Natural killer cell (primary cell): ENCODE results near the gene PER2. TPM values are rescaled to one million over a fixed set of nuclear protein-coding genes. Genes with fewer than 3 reads are reported as not detected.

Source experiments
- ATAC-seq, 3 donors: fragments of 150-1000 bp in 2 of 3; fragments of 200-7000 bp in 1 of 3; cut with Tn5 transposase; 1 replicate in 1 of 3; 2 replicates in 2 of 3; pipeline ENCODE4 v1.10.0; 2021; ENCODE audit warnings: mild to moderate bottlenecking in 2 of 3, moderate library complexity in 2 of 3
- DNase-seq, 2 donors: peaks; one replicate each; pipeline versions ENCODE4 v3.0.0 to v3.0.0-alpha.2; 2013 to 2021; ENCODE audit warnings: mixed read lengths in 1 of 2
- H3K27ac ChIP-seq: one replicate; pipeline ENCODE4 v1.5.1; 2013; ENCODE audit warnings: mild to moderate bottlenecking, low read length
- H3K27me3 ChIP-seq: one replicate; pipeline ENCODE4 v1.6.1; 2013; ENCODE audit warnings: low read length; ENCODE audit not compliant: control insufficient read depth, insufficient read depth
- H3K36me3 ChIP-seq: one replicate; pipeline ENCODE4 v1.6.1; 2013; ENCODE audit warnings: low read length; ENCODE audit not compliant: control insufficient read depth, insufficient read depth
- H3K4me1 ChIP-seq: one replicate; pipeline ENCODE4 v1.6.1; 2013; ENCODE audit warnings: low read length; ENCODE audit not compliant: control insufficient read depth, insufficient read depth
- H3K4me3 ChIP-seq: one replicate; pipeline ENCODE4 v1.5.1; 2013; ENCODE audit warnings: low read length
- H3K9me3 ChIP-seq: one replicate; pipeline ENCODE4 v1.6.1; 2013; ENCODE audit warnings: low read length; ENCODE audit not compliant: control insufficient read depth, insufficient read depth
- H3K27ac Mint-ChIP-seq, 2 donors: one replicate each; pipeline ENCODE4 v1.8.0; 2022; ENCODE audit warnings: mild to moderate bottlenecking in 2 of 2, mixed read lengths in 2 of 2, moderate library complexity in 1 of 2
- H3K27me3 Mint-ChIP-seq, 2 donors: one replicate each; pipeline ENCODE4 v1.8.0; 2022; ENCODE audit warnings: low read depth in 2 of 2, mixed read lengths in 2 of 2
- H3K36me3 Mint-ChIP-seq: one replicate; pipeline ENCODE4 v1.8.0; 2022; ENCODE audit warnings: mixed read lengths
- H3K4me1 Mint-ChIP-seq, 2 donors: one replicate each; pipeline ENCODE4 v1.8.0; 2022; ENCODE audit warnings: mixed read lengths in 2 of 2
- H3K4me3 Mint-ChIP-seq: one replicate; pipeline ENCODE4 v1.8.0; 2022; ENCODE audit warnings: mild to moderate bottlenecking, moderate library complexity, mixed read lengths
- H3K9me3 Mint-ChIP-seq, 2 donors: one replicate each; pipeline ENCODE4 v1.8.0; 2022; ENCODE audit warnings: mixed read lengths in 2 of 2
- WGBS: methylation state at CpG from one replicate; pipeline ENCODE4 v1.1.7; 2013; ENCODE audit warnings: missing lambda C conversion rate; ENCODE audit not compliant: insufficient coverage; 5-methylcytosine and 5-hydroxymethylcytosine counted together
- intact Hi-C: fragments of 100-400 bp; cut with micrococcal nuclease; formaldehyde crosslinking; loops from one replicate; pipeline ENCODE4 v1.14.2; 2022
- total RNA-seq, 4 donors: library from RNA; stranded (reverse); fragments of 120-200 nt in 1 of 4; gene quantifications; one replicate each; pipeline versions ENCODE4 v1.2.3 to v1.2.4, GENCODE V29; 2013 to 2022
- TF ChIP-seq, protein P1 (sequence below): fragments of 200-600 bp; IDR thresholded peaks from one replicate; pipeline ENCODE4 v1.8.0; 2022; ENCODE audit warnings: antibody characterized with exemption

The PER2 gene
- total RNA-seq, 3 donors from 2014 or later (not counting 1 experiment from before 2014, with no cell fraction given): 26.3 to 32.9 (median 32.6) TPM

DNA sequence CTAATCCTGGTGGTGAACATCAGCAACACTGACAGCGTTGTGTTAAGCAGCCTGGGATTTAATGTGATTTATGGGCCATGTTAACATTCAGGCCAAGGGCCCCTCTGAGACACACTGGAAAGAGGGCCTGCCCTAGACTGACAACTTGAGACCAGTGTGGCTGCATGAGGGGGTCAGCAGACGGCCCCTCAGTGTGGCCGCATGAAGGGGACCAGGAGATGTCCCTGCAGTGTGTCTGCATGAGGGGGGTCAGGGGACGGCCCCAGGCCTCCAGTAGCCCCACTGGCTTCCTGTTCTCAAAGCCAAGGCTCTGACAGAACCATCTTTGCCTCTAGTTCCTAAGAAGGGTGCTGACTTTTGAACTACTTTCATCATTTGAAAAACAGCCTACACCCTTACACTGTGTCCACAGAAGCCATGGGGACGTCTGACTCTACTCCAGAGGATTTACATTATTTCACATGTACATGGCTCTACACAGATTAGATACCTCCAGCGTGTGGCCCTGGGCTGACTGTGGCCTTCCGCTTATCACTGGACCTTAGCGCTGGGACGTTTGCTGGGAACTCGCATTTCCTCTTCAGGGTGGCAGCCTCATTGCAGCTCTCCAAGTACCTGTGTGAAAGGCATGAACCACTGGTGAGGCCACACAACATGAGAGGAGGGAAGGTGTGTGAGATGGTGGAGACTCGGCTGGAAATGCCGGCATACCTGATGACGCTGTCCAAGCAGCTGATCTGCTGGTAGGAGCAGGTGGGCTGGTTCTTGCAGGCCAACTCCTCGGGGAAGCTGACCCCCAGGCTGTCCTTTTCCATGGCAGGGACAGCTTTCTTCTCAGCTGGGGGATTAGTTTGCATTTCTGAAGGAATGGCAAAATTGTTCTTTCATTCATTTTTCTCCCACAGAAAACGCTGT lies 30.4 kb downstream of the PER2 start:
- TF ChIP-seq, protein P1, sequence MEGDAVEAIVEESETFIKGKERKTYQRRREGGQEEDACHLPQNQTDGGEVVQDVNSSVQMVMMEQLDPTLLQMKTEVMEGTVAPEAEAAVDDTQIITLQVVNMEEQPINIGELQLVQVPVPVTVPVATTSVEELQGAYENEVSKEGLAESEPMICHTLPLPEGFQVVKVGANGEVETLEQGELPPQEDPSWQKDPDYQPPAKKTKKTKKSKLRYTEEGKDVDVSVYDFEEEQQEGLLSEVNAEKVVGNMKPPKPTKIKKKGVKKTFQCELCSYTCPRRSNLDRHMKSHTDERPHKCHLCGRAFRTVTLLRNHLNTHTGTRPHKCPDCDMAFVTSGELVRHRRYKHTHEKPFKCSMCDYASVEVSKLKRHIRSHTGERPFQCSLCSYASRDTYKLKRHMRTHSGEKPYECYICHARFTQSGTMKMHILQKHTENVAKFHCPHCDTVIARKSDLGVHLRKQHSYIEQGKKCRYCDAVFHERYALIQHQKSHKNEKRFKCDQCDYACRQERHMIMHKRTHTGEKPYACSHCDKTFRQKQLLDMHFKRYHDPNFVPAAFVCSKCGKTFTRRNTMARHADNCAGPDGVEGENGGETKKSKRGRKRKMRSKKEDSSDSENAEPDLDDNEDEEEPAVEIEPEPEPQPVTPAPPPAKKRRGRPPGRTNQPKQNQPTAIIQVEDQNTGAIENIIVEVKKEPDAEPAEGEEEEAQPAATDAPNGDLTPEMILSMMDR: no peak
- Mint-ChIP-seq H3K27ac (no peak overlapping the region), H3K27me3 (no peaks in the 10 kb centered on the region), H3K9me3 (no peaks in the 10 kb centered on the region), H3K4me3 (no peak overlapping the region), H3K36me3 (no peaks in the 10 kb centered on the region), H3K4me1 (no peaks in the 10 kb centered on the region)
- no peak overlapping the region for H3K4me3 ChIP-seq
- ATAC-seq (no peak), DNase-seq (no peak)
- H3K36me3 ChIP-seq: peaks cover 40% of the 10 kb centered on the region
- H3K27ac ChIP-seq: no peak overlapping the region
- no peaks in the 10 kb centered on the region for H3K4me1 ChIP-seq
- H3K27me3 ChIP-seq: no peaks in the 10 kb centered on the region
- intact Hi-C loops: no loop called here
- WGBS: 94% methylated on average over 15 of the region's 15 CpGs
- no peaks in the 10 kb centered on the region for H3K9me3 ChIP-seq

GRCh38 chr2:238256594-238257104 lies 31.8 kb downstream of the PER2 start:
- H3K27ac Mint-ChIP-seq: no peak overlapping the region
- H3K4me1 Mint-ChIP-seq: no peaks in the 10 kb centered on the region
- TF ChIP-seq, protein P1: peak; percentile 72
- peak; percentile 50 to 85 for DNase-seq
- no peaks in the 10 kb centered on the region for H3K36me3 Mint-ChIP-seq
- intact Hi-C loops: no loop called here
- Histone ChIP-seq H3K27ac (no peak overlapping the region), H3K9me3 (no peaks in the 10 kb centered on the region), H3K4me3 (no peak overlapping the region), H3K27me3 (no peaks in the 10 kb centered on the region), H3K4me1 (no peaks in the 10 kb centered on the region), H3K36me3 (peaks cover 46% of the 10 kb centered on the region)
- WGBS: 81% methylated on average over 18 of the region's 18 CpGs
- no peaks in the 10 kb centered on the region for H3K27me3 Mint-ChIP-seq
- H3K4me3 Mint-ChIP-seq: no peak overlapping the region
- H3K9me3 Mint-ChIP-seq: no peaks in the 10 kb centered on the region
- ATAC-seq: peak; percentile 87 to 94 (median 93)

GRCh38 chr2:238256111-238256510 lies 32.3 kb downstream of the PER2 start:
- ATAC-seq (no peak), DNase-seq (no peak)
- Histone ChIP-seq H3K4me1 (no peaks in the 10 kb centered on the region), H3K27me3 (no peaks in the 10 kb centered on the region), H3K27ac (no peak overlapping the region), H3K4me3 (no peak overlapping the region), H3K9me3 (no peaks in the 10 kb centered on the region), H3K36me3 (peaks cover 43% of the 10 kb centered on the region)
- TF ChIP-seq, protein P1: no peak
- Mint-ChIP-seq H3K4me3 (no peak overlapping the region), H3K4me1 (no peaks in the 10 kb centered on the region), H3K27me3 (no peaks in the 10 kb centered on the region), H3K36me3 (no peaks in the 10 kb centered on the region), H3K9me3 (no peaks in the 10 kb centered on the region), H3K27ac (no peak overlapping the region)
- intact Hi-C loops: no loop called here
- WGBS: 97% methylated on average over 6 of the region's 6 CpGs
